ENCODE measurements around the gene WDR53.

- TF ChIP-seq MAX (IDR thresholded peaks at IDR 0.05; ENCODE audit: insufficient read depth, insufficient read length), result no peak
- no peak for TF ChIP-seq CTCF (IDR thresholded peaks at IDR 0.05; ENCODE audit: extremely low read depth in 1 of 2, insufficient read depth in 1 of 2, low read depth in 1 of 2, low read length in 2 of 2)
These were observed 26.5 kb downstream of the WDR53 start for GRCh38 chr3:196541684-196542445.

Data from endothelial cell of umbilical vein (primary cell).